Measurements from ENCODE around the gene PLCZ1. TPM values are rescaled to one million over a fixed set of nuclear protein-coding genes. Genes with fewer than 3 reads are reported as not detected.

PLCZ1 gene
- total and polyA plus RNA-seq, 2 experiments from 2014 or later: not detected

DNA sequence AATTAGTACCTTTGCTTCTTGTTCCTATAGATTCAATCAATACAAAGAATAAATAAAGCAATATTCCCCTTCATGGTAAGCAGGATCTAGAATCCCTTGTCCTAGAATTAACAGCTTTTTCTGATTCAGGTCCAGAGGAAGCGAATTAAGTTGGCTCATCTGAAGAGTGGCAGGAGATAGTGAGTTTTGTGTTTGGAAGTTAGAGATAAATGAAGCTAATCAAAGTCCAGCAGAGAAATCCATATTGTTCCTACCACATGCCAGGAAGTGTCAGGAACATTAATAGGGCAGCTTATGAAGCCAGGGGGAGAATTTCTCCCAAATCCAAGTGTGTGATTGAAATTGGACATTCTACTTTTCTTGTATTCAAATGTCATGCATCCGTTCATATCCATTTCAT is 14.1 kb upstream of the PLCZ1 start (continued):
- TF ChIP-seq, protein P1, sequence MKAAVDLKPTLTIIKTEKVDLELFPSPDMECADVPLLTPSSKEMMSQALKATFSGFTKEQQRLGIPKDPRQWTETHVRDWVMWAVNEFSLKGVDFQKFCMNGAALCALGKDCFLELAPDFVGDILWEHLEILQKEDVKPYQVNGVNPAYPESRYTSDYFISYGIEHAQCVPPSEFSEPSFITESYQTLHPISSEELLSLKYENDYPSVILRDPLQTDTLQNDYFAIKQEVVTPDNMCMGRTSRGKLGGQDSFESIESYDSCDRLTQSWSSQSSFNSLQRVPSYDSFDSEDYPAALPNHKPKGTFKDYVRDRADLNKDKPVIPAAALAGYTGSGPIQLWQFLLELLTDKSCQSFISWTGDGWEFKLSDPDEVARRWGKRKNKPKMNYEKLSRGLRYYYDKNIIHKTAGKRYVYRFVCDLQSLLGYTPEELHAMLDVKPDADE (IDR thresholded peaks at IDR 0.05): no peak
- TF ChIP-seq ZNF114 (CRISPR knock-in tag; IDR thresholded peaks at IDR 0.05) (no peak), ZNF331 (CRISPR knock-in tag; IDR thresholded peaks at IDR 0.05; ENCODE audit: low read depth) (no peak), POLR2AphosphoS5 (IDR thresholded peaks at IDR 0.05; ENCODE audit: low read depth) (no peak), ZNF462 (CRISPR knock-in tag; IDR thresholded peaks at IDR 0.05) (no peak), EZH2 (IDR thresholded peaks at IDR 0.05; ENCODE audit: low read depth, unreplicated experiment) (no peak)

- DNase-seq (ENCODE audit: low spot score) (peak; percentile 14), ATAC-seq (peak; percentile 13; the same call in 1 of the 3 replicates)
- H3K4me1 Mint-ChIP-seq: peaks cover 56% of the 10 kb centered on the region
- H3K36me3 Mint-ChIP-seq (ENCODE audit: low read depth): no peaks in the 10 kb centered on the region; the same call in 2 of the 3 replicates
- peak overlapping the region; percentile 5 for H3K27ac Mint-ChIP-seq
- Histone ChIP-seq H4K20me1 (replicated peaks; ENCODE audit: insufficient read depth) (no peaks in the 10 kb centered on the region), H3K4me3 (no peak overlapping the region), H3K79me2 (replicated peaks; ENCODE audit: insufficient read depth) (no peaks in the 10 kb centered on the region), H3K4me1 (ENCODE audit: insufficient read depth) (peaks cover 41% of the 10 kb centered on the region), H2AFZ (no peak overlapping the region), H3K36me3 (ENCODE audit: insufficient read depth) (no peaks in the 10 kb centered on the region), H3K4me2 (no peak overlapping the region), H3F3A (replicated peaks; ENCODE audit: low read depth) (no peaks in the 10 kb centered on the region), H3K27ac (ENCODE audit: low read depth) (no peak overlapping the region), H3K9me2 (ENCODE audit: insufficient read depth) (no peaks in the 10 kb centered on the region), H3K27me3 (ENCODE audit: insufficient read depth) (no peaks in the 10 kb centered on the region)
- no peak overlapping the region for H3K4me3 Mint-ChIP-seq
- no peaks in the 10 kb centered on the region; the same call in 2 of the 3 replicates for H3K9me3 Mint-ChIP-seq
- peaks cover 4% of the 10 kb centered on the region for H3K27me3 Mint-ChIP-seq (ENCODE audit: insufficient read depth, low read depth, poor library complexity)
- TF ChIP-seq JUNB (IDR thresholded peaks at IDR 0.05; ENCODE audit: unreplicated experiment) (no peak), STAT1 (IDR thresholded peaks at IDR 0.05; ENCODE audit: unreplicated experiment) (no peak), EZH2phosphoT487 (IDR thresholded peaks at IDR 0.05; ENCODE audit: unreplicated experiment) (no peak), CREB1 (CRISPR knock-in tag; IDR thresholded peaks at IDR 0.05; ENCODE audit: low read depth) (no peak), REST (IDR thresholded peaks at IDR 0.05; ENCODE audit: unreplicated experiment) (no peak)
These were observed 12.3 kb upstream of the PLCZ1 start for GRCh38 chr12:18750085-18750484.

Measured in GM23338 (cell line).